Measurements from ENCODE around the gene STUM. TPM values are rescaled to one million over a fixed set of nuclear protein-coding genes. Genes with fewer than 3 reads are reported as not detected.
"Not testable (repeated sequence)": the region's sequence is repeated elsewhere in the genome, so short reads cannot be mapped to it uniquely, and the experiment has no call there.

The STUM gene
- total RNA-seq, 4 donors from 2014 or later = 1.4 to 4.1 (median 3.3) TPM

DNA sequence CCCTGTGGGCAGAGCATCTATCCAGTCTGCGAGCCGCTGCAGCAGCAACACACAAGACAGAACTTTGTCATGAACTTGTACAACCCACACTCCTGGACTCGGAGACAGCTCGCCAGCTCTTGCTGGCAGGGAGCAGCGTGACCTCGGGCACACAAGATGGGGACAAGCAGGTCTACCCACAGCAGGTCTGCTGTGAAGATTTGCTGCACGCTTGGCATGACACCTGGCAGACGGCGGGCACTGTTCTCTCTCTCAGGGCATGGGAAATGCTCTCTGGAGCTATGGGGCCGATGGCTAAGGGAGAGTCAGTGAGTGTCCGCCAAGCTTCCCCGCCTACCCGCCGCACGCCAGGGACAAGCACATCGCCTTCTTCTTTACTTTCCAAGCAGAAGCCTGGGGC, 90.0 kb downstream of the STUM start:
- H3K27me3 ChIP-seq = no peaks in the 10 kb centered on the region
- no peak overlapping the region for H3K4me3 ChIP-seq
- peak overlapping the region; percentile 20 to 79 (median 64) for H3K27ac ChIP-seq
- 93% methylated on average over 16 of the region's 16 CpGs; no CpG with 5 or more reads in 1 of the 2 donors for WGBS, 2 donors (ENCODE audit: low coverage in 1 of 2)
- H3K4me1 ChIP-seq = peaks cover 15 to 33% (median 24%) of the 10 kb centered on the region in 4 donors
- in situ Hi-C loops (cut with MboI; ENCODE audit: low pct_ligation_motif_present in 1 of 4, low pct_unique_long_range_greater_than_20kb in 1 of 4, low sequenced_read_pairs in 3 of 4) = loop anchor here (5.0 to 25.0 kb wide), 4 partner anchors 184 to 799 kb away; no protein-coding TSS in a partner anchor
- H3K36me3 ChIP-seq = no peaks in the 10 kb centered on the region
- intact Hi-C loops (cut with DNase I; ENCODE audit: low total_unique reads) = loop anchor here (10.0 kb wide), 1 partner anchor 56 kb away; no protein-coding TSS in a partner anchor
- TF ChIP-seq POLR2A (IDR thresholded peaks at IDR 0.05) (no peak), EP300 (IDR thresholded peaks at IDR 0.05; ENCODE audit: low read depth) (no peak), POLR2AphosphoS5 (IDR thresholded peaks at IDR 0.05) (no peak)
- TF ChIP-seq, protein P1, sequence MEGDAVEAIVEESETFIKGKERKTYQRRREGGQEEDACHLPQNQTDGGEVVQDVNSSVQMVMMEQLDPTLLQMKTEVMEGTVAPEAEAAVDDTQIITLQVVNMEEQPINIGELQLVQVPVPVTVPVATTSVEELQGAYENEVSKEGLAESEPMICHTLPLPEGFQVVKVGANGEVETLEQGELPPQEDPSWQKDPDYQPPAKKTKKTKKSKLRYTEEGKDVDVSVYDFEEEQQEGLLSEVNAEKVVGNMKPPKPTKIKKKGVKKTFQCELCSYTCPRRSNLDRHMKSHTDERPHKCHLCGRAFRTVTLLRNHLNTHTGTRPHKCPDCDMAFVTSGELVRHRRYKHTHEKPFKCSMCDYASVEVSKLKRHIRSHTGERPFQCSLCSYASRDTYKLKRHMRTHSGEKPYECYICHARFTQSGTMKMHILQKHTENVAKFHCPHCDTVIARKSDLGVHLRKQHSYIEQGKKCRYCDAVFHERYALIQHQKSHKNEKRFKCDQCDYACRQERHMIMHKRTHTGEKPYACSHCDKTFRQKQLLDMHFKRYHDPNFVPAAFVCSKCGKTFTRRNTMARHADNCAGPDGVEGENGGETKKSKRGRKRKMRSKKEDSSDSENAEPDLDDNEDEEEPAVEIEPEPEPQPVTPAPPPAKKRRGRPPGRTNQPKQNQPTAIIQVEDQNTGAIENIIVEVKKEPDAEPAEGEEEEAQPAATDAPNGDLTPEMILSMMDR (IDR thresholded peaks at IDR 0.05) = no peak
- no peaks in the 10 kb centered on the region for H3K9me3 ChIP-seq
- DNase-seq = peak; percentile 7

DNA sequence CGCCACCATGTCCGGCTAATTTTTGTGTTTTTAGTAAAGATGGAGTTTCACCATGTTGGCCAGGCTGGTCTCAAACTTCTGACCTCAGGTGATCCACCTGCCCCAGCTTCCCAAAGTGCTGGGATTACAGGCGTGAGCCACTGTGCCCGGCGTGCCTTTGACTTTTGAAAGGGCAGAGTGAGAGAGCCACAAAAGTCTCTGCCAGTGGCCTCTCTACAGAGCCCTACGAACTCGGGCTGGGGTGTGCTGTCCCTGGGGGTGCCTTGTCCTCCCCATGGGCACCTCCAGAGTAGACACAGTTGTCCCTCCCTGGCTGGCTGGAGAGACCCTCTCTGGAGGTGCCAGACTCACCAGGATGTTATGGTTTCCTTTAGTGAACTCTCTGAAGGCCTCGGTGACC, 90.6 kb downstream of the STUM start:
- peak overlapping the region in 2 of 4 donors; percentile 67 to 72 for H3K27ac ChIP-seq
- intact Hi-C loops (cut with DNase I; ENCODE audit: low total_unique reads) = loop anchor here (10.0 kb wide), 1 partner anchor 56 kb away; no protein-coding TSS in a partner anchor

DNA sequence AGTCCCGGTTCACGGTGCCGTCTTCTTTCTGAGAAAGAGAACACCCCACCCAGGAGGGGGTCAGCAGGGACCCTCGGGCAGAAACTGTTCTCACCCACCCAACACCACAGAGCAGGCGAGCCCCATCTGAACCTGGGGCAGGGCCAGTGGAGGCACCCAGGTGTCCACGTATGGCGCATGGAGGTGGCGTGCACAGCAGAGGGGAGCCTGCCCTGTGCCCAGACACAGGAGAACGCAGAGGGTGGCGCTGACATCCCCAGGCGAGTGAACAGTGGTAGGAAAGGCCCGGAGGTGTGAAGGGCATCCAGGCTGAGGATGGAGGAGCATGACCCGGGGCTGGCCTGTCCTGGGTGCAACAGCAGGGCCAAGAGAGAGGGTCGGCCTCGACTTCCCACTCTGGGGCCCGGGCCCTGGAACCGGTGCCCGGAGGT, 91.1 kb downstream of the STUM start:
- Histone ChIP-seq H3K4me3 (no peak overlapping the region), H3K4me1 (peaks cover 15 to 30% (median 25%) of the 10 kb centered on the region in 4 donors), H3K9me3 (no peaks in the 10 kb centered on the region), H3K36me3 (no peaks in the 10 kb centered on the region), H3K27me3 (no peaks in the 10 kb centered on the region), H3K27ac (peak overlapping the region in 3 of 4 donors; percentile 4 to 72 (median 67))
- WGBS, 2 donors (ENCODE audit: low coverage in 1 of 2) = 90 to 94% methylated on average over 4 to 18 of the region's 18 CpGs
- in situ Hi-C loops (cut with MboI; ENCODE audit: low pct_ligation_motif_present in 1 of 4, low pct_unique_long_range_greater_than_20kb in 1 of 4, low sequenced_read_pairs in 3 of 4) = loop anchor here (5.0 to 25.0 kb wide), 5 partner anchors 183 to 798 kb away; no protein-coding TSS in a partner anchor
- no peak for DNase-seq
- intact Hi-C loops (cut with DNase I; ENCODE audit: low total_unique reads) = loop anchor here (10.0 kb wide), 1 partner anchor 55 kb away; no protein-coding TSS in a partner anchor
- TF ChIP-seq POLR2AphosphoS5 (IDR thresholded peaks at IDR 0.05) (no peak), POLR2A (IDR thresholded peaks at IDR 0.05) (no peak)

More for the DNA sequence above, 90.6 kb downstream of the STUM start:
- H3K27me3 ChIP-seq, H3K36me3 ChIP-seq, H3K9me3 ChIP-seq, DNase-seq, H3K4me3 ChIP-seq: not testable (repeated sequence)
- peaks cover 15 to 32% (median 24%) of the 10 kb centered on the region in 4 donors for H3K4me1 ChIP-seq
- WGBS, 2 donors (ENCODE audit: low coverage in 1 of 2) = 80 to 97% methylated on average over 2 to 8 of the region's 8 CpGs
- in situ Hi-C loops (cut with MboI; ENCODE audit: low pct_ligation_motif_present in 1 of 4, low pct_unique_long_range_greater_than_20kb in 1 of 4, low sequenced_read_pairs in 3 of 4) = loop anchor here (5.0 to 25.0 kb wide), 4 partner anchors 183 to 798 kb away; no protein-coding TSS in a partner anchor

DNA sequence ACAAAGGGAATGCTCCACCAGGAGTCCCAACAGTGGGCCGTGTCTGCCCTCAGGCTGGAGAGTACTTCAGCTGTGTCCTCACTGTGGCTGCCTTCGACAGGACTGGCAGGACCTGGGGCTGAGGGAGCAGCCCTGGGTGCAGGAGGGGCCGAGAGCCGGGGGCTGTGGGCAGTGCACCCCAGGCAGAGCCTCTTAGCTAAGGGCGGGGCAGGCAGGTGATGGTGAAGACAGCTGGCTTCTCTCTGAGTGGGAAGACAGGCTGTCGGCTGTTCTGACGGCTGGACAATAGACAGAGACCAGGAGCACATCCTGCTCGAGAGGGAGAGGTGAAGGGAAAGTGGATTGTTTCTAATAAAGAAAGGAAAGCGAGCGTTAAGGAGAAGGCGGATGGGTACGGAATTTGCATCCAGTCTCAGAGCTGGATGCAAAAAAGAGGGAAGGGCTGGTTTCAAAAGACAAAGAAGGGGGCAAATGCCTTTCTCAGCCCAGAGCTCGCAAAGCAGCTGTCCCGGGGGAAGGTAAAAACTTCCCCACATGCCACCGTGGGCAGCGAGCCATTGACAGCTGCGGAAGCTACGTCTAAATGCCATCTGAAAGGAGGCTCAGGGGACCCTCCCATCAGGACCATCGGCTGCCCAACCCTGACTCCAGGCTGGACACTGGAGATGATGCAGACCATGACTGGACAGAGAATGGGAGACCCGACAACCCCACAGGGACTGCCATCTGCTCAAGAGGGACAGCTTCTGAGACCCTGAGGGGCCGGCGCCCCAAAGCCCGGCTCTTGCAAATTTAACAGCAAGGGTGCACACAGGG, 92.0 kb downstream of the STUM start:
- Histone ChIP-seq H3K4me1 (peaks cover 19 to 39% (median 30%) of the 10 kb centered on the region in 4 donors), H3K4me3 (no peak overlapping the region), H3K27ac (peak overlapping the region in 3 of 4 donors; percentile 4 to 67 (median 24)), H3K36me3 (no peaks in the 10 kb centered on the region), H3K27me3 (no peaks in the 10 kb centered on the region), H3K9me3 (no peaks in the 10 kb centered on the region)
- no peak for DNase-seq
- intact Hi-C loops (cut with DNase I; ENCODE audit: low total_unique reads) (no loop called here), in situ Hi-C loops (cut with MboI; ENCODE audit: low pct_ligation_motif_present in 1 of 4, low pct_unique_long_range_greater_than_20kb in 1 of 4, low sequenced_read_pairs in 3 of 4) (loop anchor here in 1 of 4 donors (5.0 to 25.0 kb wide), 2 partner anchors 192 to 797 kb away; no protein-coding TSS in a partner anchor)
- 76 to 85% methylated on average over 12 to 23 of the region's 23 CpGs for WGBS, 2 donors (ENCODE audit: low coverage in 1 of 2)
- TF ChIP-seq POLR2AphosphoS5 (IDR thresholded peaks at IDR 0.05) (peak in 2 of 3 donors; percentile 13 to 62), EP300 (IDR thresholded peaks at IDR 0.05; ENCODE audit: low read depth) (no peak)

DNA sequence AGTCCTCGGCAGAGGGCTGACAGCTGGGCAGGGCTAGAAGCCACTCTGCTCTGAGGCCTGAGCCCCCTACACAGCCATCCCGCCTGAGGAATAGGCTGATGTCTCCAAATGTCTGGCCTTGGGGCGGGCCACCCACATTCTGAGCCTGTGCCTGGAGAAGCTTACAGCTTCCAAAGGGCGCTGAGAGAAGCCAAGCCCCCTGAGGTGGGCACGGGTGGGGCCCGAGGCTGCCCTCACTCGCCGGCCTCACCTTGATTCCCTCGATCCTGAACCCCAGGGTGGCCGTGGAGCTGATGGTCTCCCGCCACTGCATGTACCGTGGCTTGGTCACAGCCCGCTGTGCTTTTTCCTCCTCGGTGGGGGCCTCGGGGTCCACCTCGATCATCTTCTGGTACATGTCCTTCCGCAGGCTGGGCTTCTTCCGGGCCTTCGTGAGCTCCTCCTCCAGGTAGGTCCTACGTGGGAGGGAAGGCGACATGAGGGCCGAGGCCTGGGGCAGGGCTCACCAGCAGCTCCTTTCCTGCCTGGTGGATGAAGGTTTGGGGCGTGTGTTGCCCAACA, 93.2 kb downstream of the STUM start:
- Histone ChIP-seq H3K4me1 (peaks cover 24 to 48% (median 38%) of the 10 kb centered on the region in 4 donors), H3K9me3 (no peaks in the 10 kb centered on the region), H3K27me3 (no peaks in the 10 kb centered on the region), H3K36me3 (peaks cover 0 to 2% (median 0%) of the 10 kb centered on the region in 4 donors), H3K4me3 (no peak overlapping the region), H3K27ac (peak overlapping the region in 2 of 4 donors; percentile 11 to 67)
- TF ChIP-seq POLR2A (IDR thresholded peaks at IDR 0.05) = no peak
- no peak for TF ChIP-seq POLR2AphosphoS5 (IDR thresholded peaks at IDR 0.05)
- TF ChIP-seq, protein P1 (IDR thresholded peaks at IDR 0.05) = no peak
- TF ChIP-seq EP300 (IDR thresholded peaks at IDR 0.05; ENCODE audit: low read depth) = no peak
- intact Hi-C loops (cut with DNase I; ENCODE audit: low total_unique reads) = no loop called here
- in situ Hi-C loops (cut with MboI; ENCODE audit: low pct_ligation_motif_present in 1 of 4, low pct_unique_long_range_greater_than_20kb in 1 of 4, low sequenced_read_pairs in 3 of 4) = loop anchor here in 1 of 4 donors (5.0 to 25.0 kb wide), 2 partner anchors 191 to 796 kb away; no protein-coding TSS in a partner anchor
- 94 to 100% methylated on average over 2 to 23 of the region's 23 CpGs for WGBS, 2 donors (ENCODE audit: low coverage in 1 of 2)
- no peak for DNase-seq

Data from transverse colon (tissue), 4 donors.